GM18499 (cell line): ENCODE measurements around the gene PPP1CB.
"Not testable (repeated sequence)": the region's sequence is repeated elsewhere in the genome, so short reads cannot be mapped to it uniquely, and the experiment has no call there.

Experiments used
- ATAC-seq: cut with Tn5 transposase; IDR thresholded peaks from one replicate; pipeline ENCODE4 v1.9.1; 2021; ENCODE audit warnings: moderate number of reproducible peaks; ENCODE audit not compliant: insufficient read depth, unreplicated experiment

The PPP1CB gene

DNA sequence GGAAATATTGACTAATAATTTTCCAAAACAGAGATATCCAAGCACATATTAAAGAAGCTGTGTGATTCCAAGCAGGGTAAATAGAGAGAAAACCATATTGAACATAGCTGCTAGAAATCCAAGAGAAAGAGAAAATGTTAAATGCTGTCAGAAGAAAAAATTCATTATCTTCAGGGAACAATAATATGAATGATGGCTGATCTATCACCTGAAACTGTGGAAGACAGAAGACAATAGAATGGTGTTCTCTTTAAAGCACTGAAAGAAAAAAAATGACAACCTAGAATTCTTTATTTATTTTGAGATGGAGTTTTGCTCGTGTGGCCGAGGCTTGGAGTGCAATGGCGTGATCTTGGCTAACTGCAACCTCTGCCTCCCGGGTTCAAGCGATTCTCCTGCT lies 17.3 kb downstream of the PPP1CB start:
- no peak for ATAC-seq

DNA sequence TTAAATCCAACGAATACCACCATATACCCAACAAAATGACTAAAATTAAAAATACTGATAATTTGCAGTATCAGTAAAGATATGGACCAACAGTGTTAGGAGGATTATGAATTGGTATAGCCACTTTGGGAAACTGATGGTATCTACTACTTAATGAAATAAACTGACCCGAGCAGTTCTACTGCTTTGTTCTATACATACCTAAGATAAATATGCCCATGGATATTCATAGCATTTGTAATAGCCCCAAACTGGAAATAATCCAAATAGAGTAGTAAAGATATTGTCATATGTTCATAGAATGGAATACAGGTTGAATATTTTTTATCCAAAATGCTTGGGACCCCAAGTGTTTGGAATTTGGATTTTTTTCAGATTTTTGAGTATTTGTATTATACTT lies 20.7 kb downstream of the PPP1CB start:
- no peak for ATAC-seq

DNA sequence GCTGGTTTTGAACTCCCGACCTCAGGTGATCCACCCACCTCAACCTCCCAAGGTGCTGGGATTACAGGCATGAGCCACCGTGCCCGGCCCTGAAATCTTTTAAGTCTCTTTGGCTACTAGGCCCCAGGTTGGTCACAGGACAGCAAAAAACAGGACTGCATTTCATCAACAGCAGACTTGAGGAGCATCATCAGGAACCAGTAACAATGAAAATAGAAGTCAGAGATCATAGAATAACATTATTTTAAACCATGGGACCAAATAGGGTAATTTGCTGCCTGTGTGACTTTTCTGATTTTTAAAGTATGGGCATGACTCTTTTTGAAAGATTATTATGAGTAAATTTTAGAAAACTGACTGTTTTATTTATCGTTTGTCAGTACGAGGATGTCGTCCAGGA lies 24.8 kb downstream of the PPP1CB start:
- no peak for ATAC-seq

DNA sequence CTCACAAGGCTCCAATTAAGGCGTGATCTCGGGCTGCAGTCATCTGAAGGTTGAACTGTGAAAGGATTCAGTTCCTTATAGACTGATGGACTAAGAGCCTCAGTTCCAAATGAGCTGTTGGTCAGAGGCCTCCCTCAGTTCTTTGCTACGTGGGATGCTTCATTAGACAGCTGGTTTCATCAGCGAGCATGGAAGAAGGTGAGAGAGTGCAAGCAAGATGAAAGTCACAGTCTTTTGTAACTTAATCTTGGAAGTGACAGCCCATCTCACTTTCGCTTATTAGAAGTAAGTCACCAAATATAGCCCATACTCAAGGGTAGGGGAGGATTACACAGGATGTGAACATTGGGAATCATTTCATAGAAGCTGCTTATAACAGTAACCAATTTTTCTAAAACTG lies 26.8 kb downstream of the PPP1CB start:
- ATAC-seq: no peak

DNA sequence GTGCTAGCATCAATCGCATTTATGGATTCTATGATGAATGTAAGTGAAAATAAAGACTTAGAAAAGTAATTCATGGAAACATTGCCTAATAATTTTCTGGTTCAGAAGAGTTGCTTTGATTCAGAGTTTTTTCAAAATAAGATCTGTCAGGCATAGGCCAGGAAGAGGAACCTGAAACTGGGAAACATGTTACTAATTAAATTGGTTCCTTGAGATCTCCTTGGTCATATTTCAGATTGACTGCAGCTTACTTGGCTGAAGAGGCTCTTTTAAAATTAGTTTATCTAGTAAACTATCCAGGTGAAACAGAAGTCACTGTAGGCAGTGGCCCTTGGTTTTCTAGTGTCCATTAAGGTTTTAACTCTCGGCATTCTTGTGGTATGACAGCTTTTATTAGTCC lies 27.4 kb downstream of the PPP1CB start:
- no peak for ATAC-seq

DNA sequence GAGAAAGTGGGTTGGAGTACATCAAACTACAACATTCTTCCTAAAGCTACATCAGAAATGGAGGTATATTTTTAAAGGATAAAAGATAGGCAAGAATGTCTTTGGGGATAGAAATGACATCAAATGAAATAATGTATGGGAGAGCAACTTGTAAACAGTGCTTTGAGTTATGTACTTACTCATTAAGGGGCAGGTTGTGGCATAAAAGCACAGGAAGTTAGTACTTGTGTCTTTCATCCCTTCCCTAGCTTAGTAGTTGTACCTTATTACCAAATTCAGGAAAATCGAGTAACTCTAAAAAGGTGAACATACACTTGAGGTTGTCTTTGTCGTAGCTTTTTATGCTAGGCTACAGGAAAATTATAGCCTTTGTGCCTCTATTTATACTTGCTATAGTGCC lies 28.9 kb downstream of the PPP1CB start:
- no peak for ATAC-seq

DNA sequence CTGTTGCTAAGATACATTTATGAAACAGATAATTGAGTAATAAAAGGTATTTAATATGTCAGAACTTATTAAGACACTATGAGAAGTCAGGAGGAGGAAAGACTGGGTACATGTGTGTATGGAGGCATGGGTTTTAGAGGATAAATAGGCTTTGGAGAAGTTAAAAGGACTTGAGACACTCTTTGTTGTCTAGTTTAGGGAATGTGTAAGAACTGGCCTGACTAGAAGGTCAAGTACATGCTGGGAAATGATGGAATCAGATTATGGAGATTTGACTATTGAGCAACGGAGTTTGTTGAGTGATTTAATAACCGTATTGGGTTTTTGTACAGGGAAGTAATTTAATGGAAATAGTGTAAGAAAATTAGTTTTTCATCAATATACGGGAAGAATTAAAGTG lies 30.8 kb downstream of the PPP1CB start:
- no peak for ATAC-seq

DNA sequence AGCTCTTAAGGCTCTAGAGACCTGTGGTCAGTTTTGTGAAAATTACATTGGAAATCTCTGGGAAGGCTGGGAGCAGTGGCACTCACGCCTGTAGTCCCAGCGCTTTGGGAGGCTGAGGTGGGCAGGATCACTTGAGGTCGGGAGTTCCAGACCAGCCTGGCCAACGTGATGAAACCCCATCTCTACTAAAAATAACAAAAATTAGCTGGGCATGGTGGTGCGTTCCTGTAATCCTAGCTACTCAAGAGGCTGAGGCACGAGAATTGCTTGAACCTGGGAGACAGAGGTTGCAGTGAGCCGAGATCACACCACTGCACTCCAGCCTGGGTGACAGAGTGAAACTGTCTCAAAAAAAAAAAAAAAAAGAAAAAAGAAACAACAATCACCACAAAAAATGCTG lies 32.9 kb downstream of the PPP1CB start:
- ATAC-seq: not testable (repeated sequence)

DNA sequence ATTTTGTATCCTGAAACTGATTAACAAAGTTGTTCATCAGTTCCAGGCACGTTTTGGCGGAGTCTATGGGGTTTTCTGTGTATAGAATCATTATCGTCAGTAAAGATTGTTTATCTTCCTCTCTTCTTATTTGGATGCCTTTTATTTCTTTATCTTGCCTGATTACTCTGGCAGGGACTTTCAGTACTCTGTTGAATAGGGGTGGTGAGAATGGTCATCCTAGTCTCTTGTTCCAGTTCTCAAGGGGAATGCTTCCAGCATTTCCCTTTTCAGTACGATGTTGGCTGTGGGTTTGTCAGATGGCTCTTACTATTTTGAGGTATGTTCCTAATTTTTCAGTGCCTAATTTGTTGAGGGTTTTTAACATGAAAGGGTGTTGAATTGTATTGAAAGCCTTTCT lies 45.0 kb downstream of the PPP1CB start:
- no peak for ATAC-seq

DNA sequence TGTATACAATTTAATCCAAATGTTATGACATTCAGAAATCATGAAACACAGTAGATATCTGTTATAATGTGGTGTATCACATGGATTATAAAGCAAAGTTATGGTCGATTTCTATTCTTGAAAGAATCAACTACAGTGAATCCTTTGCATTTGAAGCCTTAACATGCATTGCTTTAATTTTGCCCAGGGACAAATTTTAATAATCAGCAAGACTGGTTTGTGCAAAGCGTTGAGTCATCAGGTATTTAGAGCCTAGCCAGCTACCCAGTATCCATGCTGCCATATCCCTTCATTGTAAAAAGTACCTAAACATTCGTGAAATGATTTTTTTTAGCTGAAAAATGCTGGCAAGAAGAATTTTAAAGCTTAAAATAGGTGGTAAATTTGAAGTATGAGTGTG lies 50.1 kb downstream of the PPP1CB start:
- no peak for ATAC-seq

DNA sequence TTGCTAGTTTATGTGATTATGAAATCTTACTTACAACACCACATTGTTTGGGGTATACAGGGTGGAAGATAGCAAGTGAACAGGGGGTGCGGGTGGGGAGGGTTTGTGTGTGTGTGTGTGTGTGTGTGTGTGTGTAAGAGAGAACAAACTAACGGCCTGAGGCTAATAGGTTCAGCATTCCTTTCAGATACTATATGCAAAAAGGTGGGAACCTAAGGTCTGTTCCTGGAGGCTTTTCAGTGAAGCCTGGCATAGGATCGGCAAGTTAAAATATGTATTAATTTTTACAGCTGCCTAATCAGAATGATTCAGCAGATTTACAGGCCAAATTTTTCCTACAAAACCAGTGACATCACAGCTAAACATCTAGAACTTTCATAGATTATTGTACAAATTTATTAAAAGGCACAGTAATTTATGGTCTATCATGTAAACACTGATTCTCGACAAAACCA lies 51.4 kb downstream of the PPP1CB start:
- no peak for ATAC-seq

DNA sequence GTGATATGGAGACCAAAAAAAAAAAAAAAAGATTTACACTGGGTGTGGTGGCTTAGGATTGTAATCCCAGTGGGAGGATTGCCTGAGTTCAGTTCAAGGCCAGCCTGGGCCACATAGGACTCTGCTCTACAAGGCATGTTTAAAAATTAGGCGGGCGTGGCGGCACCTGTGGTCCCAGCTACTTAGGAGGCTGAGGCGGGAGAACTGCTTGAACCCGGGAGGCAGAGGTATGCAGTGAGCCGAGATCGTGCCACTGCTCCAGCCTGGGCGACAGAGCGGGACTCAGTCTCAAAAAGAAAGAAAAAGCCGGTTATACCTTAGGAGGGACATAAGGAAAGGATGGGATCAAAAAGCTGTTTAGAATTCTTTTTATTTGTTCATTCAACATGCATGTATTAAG lies 58.3 kb downstream of the PPP1CB start:
- ATAC-seq: no peak

DNA sequence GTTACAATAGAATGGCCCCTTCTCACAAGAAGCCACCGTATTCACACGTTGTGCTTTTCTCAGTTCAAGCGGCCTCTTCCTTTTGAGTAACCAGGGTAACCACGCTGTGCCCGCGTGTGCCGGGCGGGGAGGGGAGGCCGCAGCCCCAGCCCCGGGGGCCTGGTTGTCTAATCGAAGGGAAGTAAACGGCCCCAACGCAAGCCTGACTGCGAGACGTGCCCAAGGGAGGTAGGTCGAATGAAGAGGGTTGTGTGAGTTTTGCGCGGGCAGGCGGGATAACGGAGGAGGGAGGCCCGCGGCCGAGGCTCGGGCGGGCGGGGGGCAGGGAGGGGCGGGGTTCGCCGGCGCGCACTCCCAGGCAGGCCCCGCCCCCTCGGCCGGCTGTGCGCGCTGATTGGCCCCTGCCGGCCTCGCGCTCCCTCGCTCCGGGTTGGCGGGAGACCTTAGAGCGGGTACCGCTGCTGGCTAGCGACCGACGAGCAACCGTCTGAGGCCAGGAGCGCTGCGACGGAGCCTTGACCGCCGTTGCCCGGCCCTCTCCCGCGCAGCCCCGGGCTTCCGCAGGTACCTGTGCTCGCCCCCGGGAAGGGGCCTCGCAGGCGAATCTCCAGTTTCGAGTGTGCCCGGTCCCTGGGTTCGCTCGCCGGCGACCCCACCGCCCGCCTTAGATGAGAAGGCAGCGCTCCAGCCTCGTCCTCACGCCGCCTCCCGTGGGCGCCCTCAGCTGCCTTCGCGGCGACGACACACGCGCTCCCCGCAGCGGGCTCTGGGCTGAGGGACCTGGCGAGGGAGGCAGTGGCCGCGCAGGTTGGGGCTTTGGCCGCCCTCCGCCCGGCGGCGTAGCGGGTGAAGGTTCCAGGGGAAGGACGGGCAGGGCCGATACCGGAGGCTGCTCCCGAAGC lies 59.0 kb downstream of the PPP1CB start, which contains the start of gene SPDYA:
TSS of gene SPDYA (plus strand) at position 451 of the 902 bp plus-strand sequence. CDS start 5,181 bp downstream, outside the sequence.
- no peak for ATAC-seq

DNA sequence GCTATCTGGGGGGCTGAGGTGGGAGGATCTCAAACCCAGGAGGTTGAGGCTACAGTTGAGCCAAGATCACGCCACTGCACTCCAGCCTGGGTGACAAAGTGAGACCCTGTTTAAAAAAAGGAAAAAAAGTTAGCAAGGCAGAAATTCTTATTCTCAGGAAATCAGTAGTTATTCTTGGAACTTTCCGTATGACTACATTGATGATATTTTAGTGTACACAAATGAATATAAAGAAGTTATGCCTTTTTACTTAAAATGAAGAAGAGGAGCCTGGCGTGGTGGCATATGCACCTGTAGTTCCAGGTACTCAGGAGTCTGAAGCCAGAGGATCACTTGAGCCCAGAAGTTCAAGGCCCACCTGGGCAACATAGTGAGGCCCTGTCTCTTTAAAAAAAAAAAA lies 66.4 kb downstream of the PPP1CB start:
- no peak for ATAC-seq

DNA sequence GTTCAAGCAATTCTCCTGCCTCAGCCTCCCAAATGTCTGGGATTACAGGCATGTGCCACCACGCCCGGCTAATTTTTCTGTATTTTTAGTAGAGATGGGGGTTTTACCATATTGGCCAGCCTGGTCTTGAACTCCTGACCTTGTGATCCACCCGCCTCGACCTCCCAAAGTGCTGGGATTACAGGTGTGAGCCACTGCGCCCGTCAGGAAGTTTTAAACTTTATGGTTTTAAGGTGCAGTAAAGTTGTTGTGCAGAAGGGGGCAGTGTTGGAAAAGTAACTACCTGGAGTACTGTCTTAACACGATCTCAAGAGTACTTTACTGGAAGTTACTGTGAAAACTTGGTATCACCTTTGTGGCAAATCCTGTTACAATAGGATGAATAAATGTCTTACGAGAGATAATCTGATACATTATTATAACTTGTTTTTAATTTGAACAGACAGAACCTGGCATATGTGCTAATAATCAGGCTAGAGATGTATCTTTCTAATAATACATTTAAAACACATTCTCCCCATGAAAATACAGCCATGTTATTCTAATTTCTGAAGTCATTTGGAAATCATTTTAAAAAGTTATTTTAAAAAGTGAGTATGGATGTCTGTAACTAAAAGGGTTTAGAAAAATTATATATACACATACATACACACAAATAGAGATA lies 69.8 kb downstream of the PPP1CB start:
- no peak for ATAC-seq

DNA sequence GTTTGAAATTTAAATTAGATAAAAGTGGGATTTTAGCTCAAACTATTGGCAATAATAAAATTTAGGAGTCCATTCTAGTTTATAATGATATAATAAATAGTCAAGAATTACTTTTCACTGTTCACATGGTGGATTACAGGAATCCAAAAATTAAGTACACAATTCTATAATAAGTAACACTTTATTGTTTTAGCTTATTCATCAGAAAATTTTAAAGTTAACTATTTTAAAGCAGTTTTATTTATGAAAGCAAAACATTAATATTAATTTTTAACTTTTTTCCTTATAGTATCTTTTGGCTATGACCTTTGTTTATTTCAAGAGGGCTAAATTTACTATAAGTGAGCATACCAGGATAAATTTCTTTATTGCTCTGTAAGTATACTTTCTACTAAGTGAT lies 70.4 kb downstream of the PPP1CB start:
- no peak for ATAC-seq

DNA sequence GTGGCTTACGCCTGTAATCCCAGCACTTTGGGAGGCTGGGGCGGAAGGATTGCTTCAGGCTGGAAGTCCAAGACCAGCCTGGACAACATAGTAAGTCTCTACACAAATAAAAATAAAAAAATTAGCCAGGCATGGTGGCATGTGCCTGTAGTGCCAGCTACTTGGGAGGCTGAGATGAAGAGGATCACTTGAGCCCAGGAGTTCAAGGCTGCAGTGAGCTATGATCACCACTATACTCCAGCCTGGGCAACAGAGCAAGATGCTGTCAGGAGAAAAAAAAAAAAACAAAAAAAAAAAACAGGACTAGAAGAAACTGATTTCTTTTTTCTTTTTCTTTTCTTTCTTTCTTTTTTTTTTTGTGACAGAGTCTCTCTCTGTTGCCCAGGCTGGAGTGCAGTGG lies 72.6 kb downstream of the PPP1CB start:
- ATAC-seq: no peak

DNA sequence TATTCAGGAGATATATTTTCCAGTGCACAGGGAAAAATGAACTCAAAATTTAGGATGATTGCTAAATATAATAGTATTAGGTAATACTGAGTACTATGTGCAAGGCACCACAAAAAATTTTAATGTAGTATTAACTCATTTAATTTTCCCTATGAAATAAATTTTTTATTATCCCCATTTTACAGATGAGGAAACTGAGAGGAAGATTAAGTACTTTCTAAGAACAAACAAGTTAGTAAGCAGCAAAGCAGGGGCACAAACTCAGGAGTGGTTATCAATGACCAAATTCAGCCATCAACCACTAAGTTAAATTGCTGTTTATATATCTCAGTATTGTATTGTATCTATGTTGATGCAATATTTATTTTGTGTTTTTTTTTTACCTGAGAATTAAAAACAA lies 73.2 kb downstream of the PPP1CB start:
- ATAC-seq: no peak

DNA sequence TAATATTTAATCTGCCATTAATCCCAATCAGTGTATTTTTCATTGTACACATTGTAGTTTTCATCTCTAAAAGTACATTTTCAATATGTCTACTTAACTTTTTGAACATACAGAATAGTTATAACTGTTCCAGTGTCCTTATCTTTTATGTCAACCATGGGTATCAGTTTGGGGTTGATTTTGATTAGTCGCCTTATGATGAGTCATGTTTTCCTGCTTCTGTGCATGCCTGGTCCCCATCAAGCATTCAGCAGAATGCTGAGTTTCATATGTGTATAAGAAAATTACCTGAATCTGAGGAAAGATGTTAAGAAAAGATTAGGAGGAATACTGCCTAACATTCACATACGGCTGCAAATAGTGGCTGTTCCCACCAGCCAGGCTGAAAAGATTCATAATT lies 76.8 kb downstream of the PPP1CB start:
- ATAC-seq: no peak

DNA sequence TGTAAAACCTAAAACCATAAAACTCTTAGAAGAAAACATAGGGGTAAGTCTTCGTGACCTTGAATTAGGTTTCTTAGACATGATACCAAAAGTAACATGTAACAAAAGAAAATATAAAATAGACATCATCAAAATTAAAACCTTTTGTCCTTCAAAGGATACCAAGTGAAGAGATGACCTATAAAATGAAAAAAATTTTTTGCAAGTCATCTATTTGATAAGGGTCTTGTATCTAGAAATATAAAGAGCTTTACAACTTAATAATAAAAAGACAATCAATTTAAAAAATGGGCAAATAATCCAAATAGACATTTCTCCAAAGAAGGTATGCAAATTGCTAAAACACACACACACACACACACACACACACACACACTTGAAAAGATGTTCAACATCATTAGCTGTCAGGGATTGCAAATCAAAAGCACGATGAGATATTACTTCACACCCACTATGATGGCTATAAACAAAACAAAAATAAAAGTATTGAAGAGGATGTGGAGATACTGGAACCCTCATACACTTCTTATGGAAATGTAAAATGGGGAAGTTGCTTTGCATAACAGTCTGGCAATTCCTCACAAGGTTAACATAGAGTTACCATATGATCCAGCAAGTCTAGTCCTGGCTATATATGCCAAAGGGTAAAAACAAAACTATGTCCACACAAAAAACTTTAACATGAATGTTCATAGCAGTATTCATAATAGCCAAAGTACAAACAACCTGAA lies 82.3 kb downstream of the PPP1CB start:
- no peak for ATAC-seq

DNA sequence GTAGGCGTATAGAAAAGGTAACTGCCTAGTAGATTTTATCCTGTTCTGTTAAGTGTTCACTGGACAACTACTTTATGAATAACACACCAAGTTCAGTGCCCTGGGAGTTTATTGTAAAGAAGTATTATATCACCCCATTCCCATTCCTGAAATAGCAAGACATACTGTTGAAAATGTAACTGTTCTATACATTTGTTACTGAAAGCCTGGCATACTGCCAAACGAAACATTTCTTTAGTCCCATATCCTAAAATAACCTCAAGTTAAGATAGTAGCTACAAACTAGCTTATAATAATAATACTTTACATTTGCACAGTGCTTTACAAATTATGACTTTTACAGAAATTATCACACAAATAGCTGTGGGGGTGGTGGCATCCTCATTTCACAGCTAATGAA lies 84.2 kb downstream of the PPP1CB start:
- no peak for ATAC-seq
